SK-N-SH treated with all-trans-retinoic acid at 6 μM for 48 hours (cell line): Measurements from ENCODE around the gene SOD3.

Experiments
- ATAC-seq: fragments of 200-7000 bp; cut with Tn5 transposase; 3 replicates; pipeline ENCODE4 v1.9.1; 2020; ENCODE audit warnings: mild to moderate bottlenecking, moderate library complexity
- ARNTL ChIP-seq: fragments of 450-650 bp; formaldehyde crosslinking; IDR thresholded peaks from 2 replicates; pipeline ENCODE4 v1.5.0; 2020; ENCODE audit warnings: low read depth, mild to moderate bottlenecking, moderate library complexity, borderline replicate concordance
- BACH2 ChIP-seq: fragments of 250-450 bp; sonication (Bioruptor Pico); IDR thresholded peaks from 2 replicates; pipeline ENCODE4 v1.9.0; 2021; ENCODE audit warnings: mild to moderate bottlenecking, borderline replicate concordance
- CSDC2 ChIP-seq: fragments of 250-450 bp; sonication (Bioruptor Pico); IDR thresholded peaks from 2 replicates; pipeline ENCODE4 v1.5.0; 2020; ENCODE audit warnings: mild to moderate bottlenecking, moderate library complexity
- CSRNP3 ChIP-seq: fragments of 250-450 bp; sonication (Bioruptor Pico); IDR thresholded peaks from 2 replicates; pipeline ENCODE4 v1.5.1; 2021; ENCODE audit warnings: mild to moderate bottlenecking, moderate library complexity
- GLIS3 ChIP-seq: fragments of 250-450 bp; sonication (Bioruptor Pico); IDR thresholded peaks from 2 replicates; pipeline ENCODE4 v1.5.0; 2020; ENCODE audit warnings: mild to moderate bottlenecking, moderate library complexity
- OSR1 ChIP-seq: fragments of 250-450 bp; sonication (Bioruptor Pico); IDR thresholded peaks from 2 replicates; pipeline ENCODE4 v1.8.0; 2022; ENCODE audit warnings: moderate library complexity, mild to moderate bottlenecking, inconsistent platforms
- PPARA ChIP-seq: fragments of 250-450 bp; sonication (Bioruptor Pico); IDR thresholded peaks from 2 replicates; pipeline ENCODE4 v1.5.0; 2020; ENCODE audit warnings: mild to moderate bottlenecking, borderline replicate concordance
- RARB ChIP-seq: fragments of 250-450 bp; sonication (Bioruptor Pico); IDR thresholded peaks from 2 replicates; pipeline ENCODE4 v1.8.0; 2021; ENCODE audit warnings: mild to moderate bottlenecking, moderate library complexity
- SNAI2 ChIP-seq: fragments of 250-450 bp; sonication (Bioruptor Pico); IDR thresholded peaks from 2 replicates; pipeline ENCODE4 v1.5.0; 2020; ENCODE audit warnings: mild to moderate bottlenecking, moderate library complexity
- TCF4 ChIP-seq: fragments of 250-450 bp; sonication (Bioruptor Pico); IDR thresholded peaks from 2 replicates; pipeline ENCODE4 v1.8.0; 2021; ENCODE audit warnings: mild to moderate bottlenecking, moderate library complexity, borderline replicate concordance
- TSHZ2 ChIP-seq: fragments of 250-450 bp; sonication (Bioruptor Pico); IDR thresholded peaks from 2 replicates; pipeline ENCODE4 v1.5.0; 2020; ENCODE audit warnings: mild to moderate bottlenecking, moderate library complexity
- ZC3H10 ChIP-seq: fragments of 250-450 bp; sonication (Bioruptor Pico); IDR thresholded peaks from 2 replicates; pipeline ENCODE4 v1.5.1; 2021; ENCODE audit warnings: mild to moderate bottlenecking, moderate library complexity
- ZFP3 ChIP-seq: fragments of 250-450 bp; sonication (Bioruptor Pico); IDR thresholded peaks from 2 replicates; pipeline ENCODE4 v1.5.0; 2020; ENCODE audit warnings: mild to moderate bottlenecking, moderate library complexity
- ZFP30 ChIP-seq: fragments of 450-650 bp; formaldehyde crosslinking; IDR thresholded peaks from 2 replicates; pipeline ENCODE4 v1.5.0; 2022; ENCODE audit warnings: mild to moderate bottlenecking, moderate library complexity
- ZNF565 ChIP-seq: fragments of 450-650 bp; formaldehyde crosslinking; conservative IDR thresholded peaks from 2 replicates; pipeline ENCODE4 v1.5.0; 2020; ENCODE audit warnings: low read depth, mild to moderate bottlenecking, moderate library complexity
- ZNF70 ChIP-seq: fragments of 450-650 bp; formaldehyde crosslinking; IDR thresholded peaks from 2 replicates; pipeline ENCODE4 v1.5.0; 2020; ENCODE audit warnings: mild to moderate bottlenecking, moderate library complexity
- ZNF8 ChIP-seq: fragments of 450-650 bp; formaldehyde crosslinking; IDR thresholded peaks from 2 replicates; pipeline ENCODE4 v1.5.0; 2020; ENCODE audit warnings: mild to moderate bottlenecking, moderate library complexity
- TF ChIP-seq, protein P1 (sequence below): fragments of 250-450 bp; sonication (Bioruptor Pico); IDR thresholded peaks from 2 replicates; pipeline ENCODE4 v1.8.0; 2020; ENCODE audit warnings: mild to moderate bottlenecking, moderate library complexity, borderline replicate concordance
- TF ChIP-seq, protein P2 (sequence below): fragments of 250-450 bp; sonication (Bioruptor Pico); IDR thresholded peaks from 2 replicates; pipeline ENCODE4 v1.8.0; 2021; ENCODE audit warnings: low read depth, mild to moderate bottlenecking, moderate library complexity, borderline replicate concordance
- TF ChIP-seq, protein P3 (sequence below): fragments of 250-450 bp; sonication (Bioruptor Pico); IDR thresholded peaks from 2 replicates; pipeline ENCODE4 v1.5.1; 2020; ENCODE audit warnings: low read depth, mild to moderate bottlenecking, moderate library complexity

SOD3 gene

DNA sequence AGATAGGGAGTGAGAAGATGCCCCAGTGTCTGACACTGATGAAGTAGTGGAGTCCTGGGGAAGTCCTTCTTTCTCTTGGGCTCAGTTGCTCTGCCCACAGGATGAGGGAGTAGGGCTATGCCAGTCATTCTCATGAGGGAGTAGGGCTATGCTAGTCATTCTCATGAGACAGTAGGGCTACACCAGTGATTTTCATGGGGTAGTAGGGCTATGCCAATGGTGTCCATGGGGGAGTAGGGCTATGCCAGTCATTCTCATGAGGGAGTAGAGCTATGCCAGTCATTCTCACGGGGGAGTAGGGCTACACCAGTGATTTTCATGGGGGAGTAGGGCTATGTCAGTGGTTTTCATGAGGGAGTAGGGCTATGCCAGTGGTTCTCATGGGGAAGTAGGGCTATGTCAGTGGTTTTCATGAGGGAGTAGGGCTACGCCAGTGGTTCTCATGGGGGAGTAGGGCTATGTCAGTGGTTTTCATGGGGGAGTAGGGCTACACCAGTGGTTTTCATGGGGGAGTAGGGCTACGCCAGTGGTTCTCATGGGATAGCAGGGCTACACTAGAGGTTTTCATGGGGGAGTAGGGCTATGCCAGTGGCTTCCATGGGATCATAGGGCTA lies 43.3 kb upstream of the SOD3 start:
- TF ChIP-seq ZNF8 (CRISPR knock-in tag) (no peak), GLIS3 (CRISPR knock-in tag) (no peak)
- ATAC-seq: no peak

DNA sequence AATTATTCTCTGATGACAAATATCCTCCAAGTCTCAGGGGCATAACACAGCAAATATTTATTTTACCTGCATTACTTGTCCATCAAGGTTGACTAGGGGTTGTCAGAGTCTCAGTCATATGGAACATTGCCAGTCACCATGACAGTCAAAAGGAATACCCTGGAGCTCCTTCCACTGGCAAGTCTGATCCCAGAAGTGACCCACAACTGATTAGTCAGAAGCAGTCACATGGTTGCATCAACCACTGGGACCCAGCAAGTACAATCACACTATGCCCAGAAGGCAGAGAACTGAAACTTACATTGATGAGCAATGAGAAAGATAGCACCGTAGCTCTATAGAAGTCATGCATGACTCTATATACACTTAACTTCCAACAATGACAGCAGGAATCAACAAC lies 41.9 kb upstream of the SOD3 start:
- no peak for ATAC-seq
- no peak for TF ChIP-seq ZFP3 (CRISPR knock-in tag)

GRCh38 chr4:24754571-24754970 lies 40.8 kb upstream of the SOD3 start:
- TF ChIP-seq, protein P1, sequence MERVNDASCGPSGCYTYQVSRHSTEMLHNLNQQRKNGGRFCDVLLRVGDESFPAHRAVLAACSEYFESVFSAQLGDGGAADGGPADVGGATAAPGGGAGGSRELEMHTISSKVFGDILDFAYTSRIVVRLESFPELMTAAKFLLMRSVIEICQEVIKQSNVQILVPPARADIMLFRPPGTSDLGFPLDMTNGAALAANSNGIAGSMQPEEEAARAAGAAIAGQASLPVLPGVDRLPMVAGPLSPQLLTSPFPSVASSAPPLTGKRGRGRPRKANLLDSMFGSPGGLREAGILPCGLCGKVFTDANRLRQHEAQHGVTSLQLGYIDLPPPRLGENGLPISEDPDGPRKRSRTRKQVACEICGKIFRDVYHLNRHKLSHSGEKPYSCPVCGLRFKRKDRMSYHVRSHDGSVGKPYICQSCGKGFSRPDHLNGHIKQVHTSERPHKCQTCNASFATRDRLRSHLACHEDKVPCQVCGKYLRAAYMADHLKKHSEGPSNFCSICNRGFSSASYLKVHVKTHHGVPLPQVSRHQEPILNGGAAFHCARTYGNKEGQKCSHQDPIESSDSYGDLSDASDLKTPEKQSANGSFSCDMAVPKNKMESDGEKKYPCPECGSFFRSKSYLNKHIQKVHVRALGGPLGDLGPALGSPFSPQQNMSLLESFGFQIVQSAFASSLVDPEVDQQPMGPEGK (CRISPR knock-in tag): no peak
- no peak for TF ChIP-seq PPARA (CRISPR knock-in tag)
- TF ChIP-seq GLIS3 (CRISPR knock-in tag): no peak
- TF ChIP-seq, protein P2, sequence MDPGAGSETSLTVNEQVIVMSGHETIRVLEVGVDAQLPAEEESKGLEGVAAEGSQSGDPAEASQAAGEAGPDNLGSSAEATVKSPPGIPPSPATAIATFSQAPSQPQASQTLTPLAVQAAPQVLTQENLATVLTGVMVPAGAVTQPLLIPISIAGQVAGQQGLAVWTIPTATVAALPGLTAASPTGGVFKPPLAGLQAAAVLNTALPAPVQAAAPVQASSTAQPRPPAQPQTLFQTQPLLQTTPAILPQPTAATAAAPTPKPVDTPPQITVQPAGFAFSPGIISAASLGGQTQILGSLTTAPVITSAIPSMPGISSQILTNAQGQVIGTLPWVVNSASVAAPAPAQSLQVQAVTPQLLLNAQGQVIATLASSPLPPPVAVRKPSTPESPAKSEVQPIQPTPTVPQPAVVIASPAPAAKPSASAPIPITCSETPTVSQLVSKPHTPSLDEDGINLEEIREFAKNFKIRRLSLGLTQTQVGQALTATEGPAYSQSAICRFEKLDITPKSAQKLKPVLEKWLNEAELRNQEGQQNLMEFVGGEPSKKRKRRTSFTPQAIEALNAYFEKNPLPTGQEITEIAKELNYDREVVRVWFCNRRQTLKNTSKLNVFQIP (CRISPR knock-in tag): no peak
- TF ChIP-seq CSDC2 (CRISPR knock-in tag): no peak
- TF ChIP-seq CSRNP3: no peak
- TF ChIP-seq RARB (CRISPR knock-in tag): no peak
- TF ChIP-seq ZC3H10: no peak
- TF ChIP-seq ZNF8 (CRISPR knock-in tag): no peak
- no peak for TF ChIP-seq ZNF70
- TF ChIP-seq TCF4 (CRISPR knock-in tag): no peak
- TF ChIP-seq TSHZ2 (CRISPR knock-in tag): no peak
- TF ChIP-seq ZFP30: no peak
- TF ChIP-seq SNAI2 (CRISPR knock-in tag): no peak
- TF ChIP-seq ZNF565 (CRISPR knock-in tag): no peak
- TF ChIP-seq OSR1 (CRISPR knock-in tag): no peak
- TF ChIP-seq ARNTL (CRISPR knock-in tag): no peak
- no peak for TF ChIP-seq BACH2 (CRISPR knock-in tag)
- TF ChIP-seq, protein P3, sequence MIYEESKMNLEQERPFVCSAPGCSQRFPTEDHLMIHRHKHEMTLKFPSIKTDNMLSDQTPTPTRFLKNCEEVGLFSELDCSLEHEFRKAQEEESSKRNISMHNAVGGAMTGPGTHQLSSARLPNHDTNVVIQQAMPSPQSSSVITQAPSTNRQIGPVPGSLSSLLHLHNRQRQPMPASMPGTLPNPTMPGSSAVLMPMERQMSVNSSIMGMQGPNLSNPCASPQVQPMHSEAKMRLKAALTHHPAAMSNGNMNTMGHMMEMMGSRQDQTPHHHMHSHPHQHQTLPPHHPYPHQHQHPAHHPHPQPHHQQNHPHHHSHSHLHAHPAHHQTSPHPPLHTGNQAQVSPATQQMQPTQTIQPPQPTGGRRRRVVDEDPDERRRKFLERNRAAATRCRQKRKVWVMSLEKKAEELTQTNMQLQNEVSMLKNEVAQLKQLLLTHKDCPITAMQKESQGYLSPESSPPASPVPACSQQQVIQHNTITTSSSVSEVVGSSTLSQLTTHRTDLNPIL (CRISPR knock-in tag): no peak
- no peak for TF ChIP-seq ZFP3 (CRISPR knock-in tag)
- no peak for ATAC-seq
